ENCODE data around the gene HEATR1.

HEATR1 gene

GRCh38 chr1:236543065-236543669 is 61.1 kb downstream of the HEATR1 start:
- Histone ChIP-seq H3K27me3 (replicated peaks) (no peaks in the 10 kb centered on the region), H3K27ac (no peak overlapping the region), H3K4me3 (ENCODE audit: low read depth, low read length) (no peak overlapping the region), H3K36me3 (replicated peaks) (peaks cover 53% of the 10 kb centered on the region)
- no peak for DNase-seq
- TF ChIP-seq, protein P1, sequence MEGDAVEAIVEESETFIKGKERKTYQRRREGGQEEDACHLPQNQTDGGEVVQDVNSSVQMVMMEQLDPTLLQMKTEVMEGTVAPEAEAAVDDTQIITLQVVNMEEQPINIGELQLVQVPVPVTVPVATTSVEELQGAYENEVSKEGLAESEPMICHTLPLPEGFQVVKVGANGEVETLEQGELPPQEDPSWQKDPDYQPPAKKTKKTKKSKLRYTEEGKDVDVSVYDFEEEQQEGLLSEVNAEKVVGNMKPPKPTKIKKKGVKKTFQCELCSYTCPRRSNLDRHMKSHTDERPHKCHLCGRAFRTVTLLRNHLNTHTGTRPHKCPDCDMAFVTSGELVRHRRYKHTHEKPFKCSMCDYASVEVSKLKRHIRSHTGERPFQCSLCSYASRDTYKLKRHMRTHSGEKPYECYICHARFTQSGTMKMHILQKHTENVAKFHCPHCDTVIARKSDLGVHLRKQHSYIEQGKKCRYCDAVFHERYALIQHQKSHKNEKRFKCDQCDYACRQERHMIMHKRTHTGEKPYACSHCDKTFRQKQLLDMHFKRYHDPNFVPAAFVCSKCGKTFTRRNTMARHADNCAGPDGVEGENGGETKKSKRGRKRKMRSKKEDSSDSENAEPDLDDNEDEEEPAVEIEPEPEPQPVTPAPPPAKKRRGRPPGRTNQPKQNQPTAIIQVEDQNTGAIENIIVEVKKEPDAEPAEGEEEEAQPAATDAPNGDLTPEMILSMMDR (IDR thresholded peaks at IDR 0.05; ENCODE audit: low read depth, low read length, missing control alignments) = peak; percentile 50
- in situ Hi-C loops (cut with HindIII; ENCODE audit: low pct_ligation_motif_present, low sequenced_read_pairs) = no loop called here

DNA sequence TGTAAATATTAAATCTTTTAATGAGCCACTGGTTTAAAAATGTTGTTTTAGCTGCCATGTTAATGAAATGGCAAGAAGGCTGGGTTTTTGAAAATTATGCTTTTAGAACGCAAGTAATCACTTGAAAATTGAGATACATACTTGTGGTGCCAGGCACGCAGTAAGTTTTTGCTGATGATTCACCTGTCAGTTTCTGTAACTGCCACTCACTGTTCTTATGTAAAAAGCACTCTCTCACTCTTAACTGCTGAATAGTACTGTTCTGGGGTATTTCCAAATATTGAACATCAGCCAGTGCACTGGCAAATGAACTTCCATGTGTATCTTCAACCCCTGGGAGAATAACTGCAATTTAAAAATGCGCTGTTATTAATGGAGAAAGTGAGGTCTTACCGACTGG is 62.6 kb downstream of the HEATR1 start:
- no peak for DNase-seq
- no peaks in the 10 kb centered on the region for H3K27me3 ChIP-seq (replicated peaks)
- no peak overlapping the region for H3K4me3 ChIP-seq (ENCODE audit: low read depth, low read length)
- peaks cover 40% of the 10 kb centered on the region for H3K36me3 ChIP-seq (replicated peaks)
- TF ChIP-seq, protein P1 (IDR thresholded peaks at IDR 0.05; ENCODE audit: low read depth, low read length, missing control alignments) = no peak
- H3K27ac ChIP-seq = no peak overlapping the region
- in situ Hi-C loops (cut with HindIII; ENCODE audit: low pct_ligation_motif_present, low sequenced_read_pairs) = no loop called here

GRCh38 chr1:236540813-236541465 is 63.4 kb downstream of the HEATR1 start:
- Histone ChIP-seq H3K4me3 (ENCODE audit: low read depth, low read length) (no peak overlapping the region), H3K36me3 (replicated peaks) (peaks cover 36% of the 10 kb centered on the region), H3K27ac (no peak overlapping the region), H3K27me3 (replicated peaks) (no peaks in the 10 kb centered on the region)
- in situ Hi-C loops (cut with HindIII; ENCODE audit: low pct_ligation_motif_present, low sequenced_read_pairs) = no loop called here
- DNase-seq = no peak
- TF ChIP-seq, protein P1 (IDR thresholded peaks at IDR 0.05; ENCODE audit: low read depth, low read length, missing control alignments) = no peak

DNA sequence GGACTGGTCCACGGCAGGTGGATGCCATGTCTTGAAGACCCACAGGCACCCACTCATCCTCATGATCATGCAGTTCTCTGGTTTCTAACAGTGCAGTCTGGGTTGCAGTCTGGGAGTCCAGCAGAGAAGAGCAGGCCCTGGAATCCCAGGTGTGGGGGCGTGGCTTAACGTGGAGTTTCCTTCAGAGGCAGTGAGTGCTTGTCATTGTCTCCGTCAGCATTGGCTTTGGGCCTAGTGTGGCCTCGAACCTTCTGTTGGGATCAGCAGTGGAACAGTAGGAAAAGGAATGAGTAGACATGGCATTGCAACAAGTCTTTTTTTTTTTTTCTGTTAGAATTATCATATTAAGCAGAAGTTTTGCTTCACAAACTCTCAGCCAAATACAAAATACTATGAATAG is 67.8 kb downstream of the HEATR1 start:
- H3K36me3 ChIP-seq (replicated peaks) = peaks cover 23% of the 10 kb centered on the region
- H3K27ac ChIP-seq = no peak overlapping the region
- in situ Hi-C loops (cut with HindIII; ENCODE audit: low pct_ligation_motif_present, low sequenced_read_pairs) = no loop called here

DNA sequence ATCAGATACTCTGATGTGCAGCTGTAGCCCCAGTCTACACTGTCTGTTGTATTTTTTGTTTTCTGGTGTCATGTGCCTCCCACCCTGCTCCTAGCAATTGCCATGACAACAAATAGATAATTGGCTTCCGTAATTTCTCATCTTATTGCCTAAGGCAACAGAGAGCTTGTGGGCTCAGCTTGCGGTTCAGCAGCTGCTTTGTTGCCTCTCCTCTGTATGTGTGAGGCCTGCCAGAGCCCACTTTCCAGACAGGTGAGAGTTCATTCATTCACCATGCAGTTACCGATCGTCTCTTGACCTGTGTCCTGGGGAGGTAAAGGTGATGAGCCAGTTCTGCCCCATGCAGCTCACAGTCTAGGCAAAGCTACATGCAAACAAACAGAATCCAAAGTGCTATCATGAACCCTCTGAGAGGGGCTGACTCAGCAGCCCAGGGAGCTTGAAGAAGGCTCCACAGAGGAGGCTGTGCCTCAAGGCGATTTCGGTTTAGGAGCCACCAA is 68.6 kb downstream of the HEATR1 start:
- Histone ChIP-seq H3K36me3 (replicated peaks) (peaks cover 23% of the 10 kb centered on the region), H3K4me3 (ENCODE audit: low read depth, low read length) (no peak overlapping the region)
- no peak for DNase-seq

More for the DNA sequence above, 67.8 kb downstream of the HEATR1 start:
- no peak overlapping the region for H3K4me3 ChIP-seq (ENCODE audit: low read depth, low read length)
- no peaks in the 10 kb centered on the region for H3K27me3 ChIP-seq (replicated peaks)
- DNase-seq = no peak
- TF ChIP-seq, protein P1 (IDR thresholded peaks at IDR 0.05; ENCODE audit: low read depth, low read length, missing control alignments) = no peak

More for the DNA sequence above, 68.6 kb downstream of the HEATR1 start:
- TF ChIP-seq, protein P1 (IDR thresholded peaks at IDR 0.05; ENCODE audit: low read depth, low read length, missing control alignments) = no peak
- H3K27me3 ChIP-seq (replicated peaks) = no peaks in the 10 kb centered on the region
- in situ Hi-C loops (cut with HindIII; ENCODE audit: low pct_ligation_motif_present, low sequenced_read_pairs) = no loop called here
- H3K27ac ChIP-seq = no peak overlapping the region

Data from brain microvascular endothelial cell (primary cell).